Neural progenitor cell (in vitro differentiated cells): ENCODE results near the gene MAJIN. TPM values are rescaled to one million over a fixed set of nuclear protein-coding genes. Genes with fewer than 3 reads are reported as not detected.

Experiments used
- DNase-seq: peaks from one replicate; pipeline ENCODE4 v3.0.0-alpha.2; 2016; ENCODE audit warnings: low spot score
- H2AFZ ChIP-seq: fragments of 200-600 bp; sonication (generic); replicated peaks from 2 replicates; pipeline ENCODE4 v1.6.1; 2016; ENCODE audit warnings: antibody characterized with exemption
- H3F3A ChIP-seq: fragments of 200-600 bp; sonication (generic); 2 replicates; pipeline ENCODE4 v1.6.1; 2016; ENCODE audit warnings: antibody characterized with exemption, low read depth
- H3K27ac ChIP-seq: fragments of 200-600 bp; sonication (generic); 2 replicates; pipeline ENCODE4 v1.5.1; 2016; ENCODE audit warnings: mild to moderate bottlenecking
- H3K27me3 ChIP-seq: fragments of 200-600 bp; sonication (generic); 2 replicates; pipeline ENCODE4 v1.6.1; 2016; ENCODE audit warnings: mild to moderate bottlenecking, moderate library complexity
- H3K36me3 ChIP-seq: fragments of 200-600 bp; sonication (generic); 2 replicates; pipeline ENCODE4 v1.5.1; 2016
- H3K4me1 ChIP-seq: fragments of 200-600 bp; sonication (generic); 2 replicates; pipeline ENCODE4 v1.6.1; 2016; ENCODE audit warnings: mixed run types
- H3K4me2 ChIP-seq: fragments of 200-600 bp; sonication (generic); 2 replicates; pipeline ENCODE4 v1.6.1; 2016
- H3K4me3 ChIP-seq: fragments of 200-600 bp; sonication (generic); 2 replicates; pipeline ENCODE4 v1.5.1; 2016
- H3K79me2 ChIP-seq: fragments of 200-600 bp; sonication (generic); 2 replicates; pipeline ENCODE4 v1.6.1; 2016; ENCODE audit warnings: low read depth
- H3K9ac ChIP-seq: fragments of 200-600 bp; sonication (generic); 2 replicates; pipeline ENCODE4 v1.6.1; 2016
- H3K9me3 ChIP-seq: fragments of 200-600 bp; sonication (generic); 2 replicates; pipeline ENCODE4 v1.5.1; 2016; ENCODE audit warnings: low read depth
- H4K20me1 ChIP-seq: fragments of 200-600 bp; sonication (generic); 2 replicates; pipeline ENCODE4 v1.6.1; 2016; ENCODE audit warnings: low read depth
- H3K27ac Mint-ChIP-seq: 3 replicates; pipeline ENCODE4 v1.8.0; 2021; ENCODE audit warnings: mixed read lengths
- H3K27me3 Mint-ChIP-seq: 2 replicates; pipeline ENCODE4 v1.8.0; 2022; ENCODE audit warnings: low read depth, mild to moderate bottlenecking, inconsistent platforms, moderate library complexity, mixed read lengths; ENCODE audit not compliant: insufficient read depth
- H3K36me3 Mint-ChIP-seq: 3 replicates; pipeline ENCODE4 v1.8.0; 2021; ENCODE audit warnings: mixed read lengths
- H3K4me1 Mint-ChIP-seq: 3 replicates; pipeline ENCODE4 v1.8.0; 2021; ENCODE audit warnings: mixed read lengths
- H3K4me3 Mint-ChIP-seq: 3 replicates; pipeline ENCODE4 v1.8.0; 2021; ENCODE audit warnings: mild to moderate bottlenecking, moderate library complexity, mixed read lengths
- H3K9me3 Mint-ChIP-seq: 3 replicates; pipeline ENCODE4 v1.8.0; 2020; ENCODE audit warnings: mixed read lengths
- EZH2 ChIP-seq: fragments of 200-600 bp; sonication (generic); IDR thresholded peaks from 2 replicates; pipeline ENCODE4 v1.6.1; 2017; ENCODE audit warnings: antibody characterized with exemption, mild to moderate bottlenecking, moderate library complexity
- EZH2phosphoT487 ChIP-seq: fragments of 200-600 bp; sonication (generic); IDR thresholded peaks from 2 replicates; pipeline ENCODE4 v1.6.1; 2017; ENCODE audit warnings: antibody characterized with exemption
- total RNA-seq: library from RNA; depleted of rRNA; stranded (reverse); fragments of >200 nt; gene quantifications from 2 replicates; pipeline ENCODE4 v1.2.3, GENCODE V29; 2015; ENCODE audit warnings: low replicate concordance
- TF ChIP-seq, protein P1 (sequence below): fragments of 200-600 bp; sonication (generic); IDR thresholded peaks from 2 replicates; pipeline ENCODE4 v1.5.1; 2017; ENCODE audit warnings: antibody characterized with exemption, mild to moderate bottlenecking

The MAJIN gene
- total RNA-seq, 1 donor from 2014 or later = not detected

DNA sequence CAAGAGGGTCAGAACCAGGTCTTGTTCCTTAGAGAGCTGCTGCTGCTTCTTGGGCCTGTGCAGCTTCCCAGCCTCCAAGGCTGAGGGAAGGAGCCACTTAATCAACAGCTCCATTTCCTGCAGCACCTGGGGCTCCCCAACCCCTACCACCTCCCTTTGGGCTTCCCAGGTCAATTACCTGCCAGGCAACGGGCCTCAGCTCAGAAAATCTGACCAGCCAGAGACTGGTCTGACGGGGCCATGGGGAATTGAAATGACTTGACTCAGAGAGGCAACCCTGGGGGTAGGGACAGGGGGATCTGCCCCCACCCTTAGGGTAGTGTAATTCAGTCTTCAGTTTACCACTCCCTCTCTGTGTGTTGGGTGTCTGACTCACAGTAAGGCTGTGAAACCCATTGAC lies 4.7 kb upstream of the MAJIN start:
- no peaks in the 10 kb centered on the region for H3K79me2 ChIP-seq
- no peak for DNase-seq

DNA sequence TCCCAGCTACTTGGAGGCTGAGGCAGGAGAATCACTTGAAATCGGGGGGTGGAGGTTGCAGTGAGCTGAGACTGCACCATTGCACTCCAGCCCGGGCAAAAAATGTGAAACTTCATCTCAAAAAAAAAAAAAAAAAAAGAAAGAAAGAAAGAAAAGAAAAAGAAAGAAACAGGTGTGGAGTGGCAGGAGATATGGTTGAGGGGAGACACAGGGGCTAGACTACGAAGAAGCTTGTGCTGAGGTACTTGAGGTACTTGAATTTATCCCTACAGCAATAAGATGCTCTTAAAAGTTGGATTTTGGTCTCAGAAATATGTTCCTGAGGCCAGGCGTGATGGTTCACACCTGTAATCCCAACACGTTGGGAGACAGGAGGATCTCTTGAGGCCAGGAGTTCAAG lies 2.2 kb upstream of the MAJIN start:
- Mint-ChIP-seq H3K4me3 (no peak overlapping the region), H3K36me3 (no peaks in the 10 kb centered on the region), H3K9me3 (no peaks in the 10 kb centered on the region), H3K27ac (no peak overlapping the region), H3K4me1 (no peaks in the 10 kb centered on the region), H3K27me3 (peaks cover 12% of the 10 kb centered on the region)
- Histone ChIP-seq H3K4me3 (no peak overlapping the region), H2AFZ (no peak overlapping the region), H3K36me3 (no peaks in the 10 kb centered on the region), H3K4me2 (no peak overlapping the region), H3K27me3 (peaks cover 4% of the 10 kb centered on the region), H3F3A (peaks cover 5% of the 10 kb centered on the region), H4K20me1 (peaks cover 6% of the 10 kb centered on the region), H3K9me3 (no peaks in the 10 kb centered on the region), H3K27ac (no peak overlapping the region), H3K4me1 (no peaks in the 10 kb centered on the region), H3K9ac (no peak overlapping the region), H3K79me2 (no peaks in the 10 kb centered on the region)
- DNase-seq = no peak
- TF ChIP-seq EZH2 (no peak), EZH2phosphoT487 (no peak)
- TF ChIP-seq, protein P1, sequence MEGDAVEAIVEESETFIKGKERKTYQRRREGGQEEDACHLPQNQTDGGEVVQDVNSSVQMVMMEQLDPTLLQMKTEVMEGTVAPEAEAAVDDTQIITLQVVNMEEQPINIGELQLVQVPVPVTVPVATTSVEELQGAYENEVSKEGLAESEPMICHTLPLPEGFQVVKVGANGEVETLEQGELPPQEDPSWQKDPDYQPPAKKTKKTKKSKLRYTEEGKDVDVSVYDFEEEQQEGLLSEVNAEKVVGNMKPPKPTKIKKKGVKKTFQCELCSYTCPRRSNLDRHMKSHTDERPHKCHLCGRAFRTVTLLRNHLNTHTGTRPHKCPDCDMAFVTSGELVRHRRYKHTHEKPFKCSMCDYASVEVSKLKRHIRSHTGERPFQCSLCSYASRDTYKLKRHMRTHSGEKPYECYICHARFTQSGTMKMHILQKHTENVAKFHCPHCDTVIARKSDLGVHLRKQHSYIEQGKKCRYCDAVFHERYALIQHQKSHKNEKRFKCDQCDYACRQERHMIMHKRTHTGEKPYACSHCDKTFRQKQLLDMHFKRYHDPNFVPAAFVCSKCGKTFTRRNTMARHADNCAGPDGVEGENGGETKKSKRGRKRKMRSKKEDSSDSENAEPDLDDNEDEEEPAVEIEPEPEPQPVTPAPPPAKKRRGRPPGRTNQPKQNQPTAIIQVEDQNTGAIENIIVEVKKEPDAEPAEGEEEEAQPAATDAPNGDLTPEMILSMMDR = no peak

More for the DNA sequence above, 4.7 kb upstream of the MAJIN start:
- TF ChIP-seq, protein P1 = no peak
- no peak for TF ChIP-seq EZH2
- TF ChIP-seq EZH2phosphoT487 = no peak
- Histone ChIP-seq H3K4me1 (no peaks in the 10 kb centered on the region), H4K20me1 (peaks cover 6% of the 10 kb centered on the region), H3K4me3 (no peak overlapping the region), H2AFZ (no peak overlapping the region), H3K9ac (no peak overlapping the region), H3K9me3 (no peaks in the 10 kb centered on the region), H3K27me3 (peaks cover 1% of the 10 kb centered on the region), H3K4me2 (no peak overlapping the region), H3F3A (peaks cover 5% of the 10 kb centered on the region), H3K36me3 (no peaks in the 10 kb centered on the region), H3K27ac (no peak overlapping the region)
- Mint-ChIP-seq H3K4me3 (no peak overlapping the region), H3K27ac (no peak overlapping the region), H3K36me3 (no peaks in the 10 kb centered on the region), H3K9me3 (no peaks in the 10 kb centered on the region), H3K4me1 (no peaks in the 10 kb centered on the region), H3K27me3 (peaks cover 7% of the 10 kb centered on the region)

DNA sequence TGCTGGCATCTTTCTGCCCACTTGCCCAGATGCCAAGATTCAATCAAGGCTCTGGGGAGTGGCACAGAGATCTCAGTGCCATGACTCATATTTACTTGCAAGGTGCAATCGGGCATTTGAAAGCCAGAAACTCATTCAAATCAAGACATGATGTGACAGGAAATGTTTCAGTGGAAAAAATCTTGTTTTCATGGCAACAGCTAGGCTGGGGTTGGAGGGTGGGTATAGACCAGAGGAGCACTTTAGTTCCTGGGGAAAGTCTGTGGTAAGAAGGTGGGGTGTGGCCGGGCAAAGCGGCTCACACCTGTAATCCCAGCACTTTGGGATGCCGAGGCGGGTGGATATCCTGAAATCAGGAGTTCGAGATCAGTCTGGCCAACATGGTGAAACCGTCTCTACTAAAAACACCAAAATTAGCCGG lies 1.2 kb downstream of the MAJIN start:
- TF ChIP-seq EZH2phosphoT487 = no peak
- TF ChIP-seq, protein P1 = no peak
- no peak for TF ChIP-seq EZH2
- Mint-ChIP-seq H3K27me3 (peaks cover 9% of the 10 kb centered on the region), H3K36me3 (no peaks in the 10 kb centered on the region), H3K4me1 (no peaks in the 10 kb centered on the region), H3K9me3 (no peaks in the 10 kb centered on the region), H3K4me3 (no peak overlapping the region), H3K27ac (no peak overlapping the region)
- Histone ChIP-seq H4K20me1 (no peaks in the 10 kb centered on the region), H3K4me2 (no peak overlapping the region), H2AFZ (no peak overlapping the region), H3F3A (no peaks in the 10 kb centered on the region), H3K36me3 (no peaks in the 10 kb centered on the region), H3K4me1 (no peaks in the 10 kb centered on the region), H3K27ac (no peak overlapping the region), H3K9ac (no peak overlapping the region), H3K79me2 (no peaks in the 10 kb centered on the region), H3K4me3 (no peak overlapping the region), H3K9me3 (no peaks in the 10 kb centered on the region), H3K27me3 (peaks cover 4% of the 10 kb centered on the region)
- no peak for DNase-seq
